ENCODE results near the gene ECHS1.
"Not testable (repeated sequence)": the region's sequence is repeated elsewhere in the genome, so short reads cannot be mapped to it uniquely, and the experiment has no call there.

ECHS1 gene

GRCh38 chr10:133391249-133391635, 18.1 kb upstream of the ECHS1 start:
- TF ChIP-seq ARNT (IDR thresholded peaks at IDR 0.05) (no peak), ZNF384 (IDR thresholded peaks at IDR 0.05) (no peak), PKNOX1 (IDR thresholded peaks at IDR 0.05) (no peak), SP1 (IDR thresholded peaks at IDR 0.05) (no peak), FOXA1 (IDR thresholded peaks at IDR 0.05) (no peak), NFRKB (IDR thresholded peaks at IDR 0.05) (no peak), FOXM1 (IDR thresholded peaks at IDR 0.05; ENCODE audit: borderline replicate concordance) (no peak), SUZ12 (IDR thresholded peaks at IDR 0.05) (no peak), FOXK2 (IDR thresholded peaks at IDR 0.05) (no peak), L3MBTL2 (conservative IDR thresholded peaks at IDR 0.05) (no peak), LEF1 (IDR thresholded peaks at IDR 0.05; ENCODE audit: borderline replicate concordance) (no peak), TARDBP (IDR thresholded peaks at IDR 0.05) (no peak), HDGF (IDR thresholded peaks at IDR 0.05; ENCODE audit: borderline replicate concordance) (no peak), CTBP1 (IDR thresholded peaks at IDR 0.05; ENCODE audit: borderline replicate concordance) (no peak), ELF4 (IDR thresholded peaks at IDR 0.05) (no peak), BHLHE40 (IDR thresholded peaks at IDR 0.05; ENCODE audit: borderline replicate concordance) (no peak)
- CTCF ChIA-PET = no interaction called here
- no peak for DNase-seq (ENCODE audit: extremely low spot score)
- POLR2A ChIA-PET = no interaction called here

- ChIA-PET CTCF (no interaction called here), POLR2A (no interaction called here)
- no peak for TF ChIP-seq ZNF384 (IDR thresholded peaks at IDR 0.05)
- TF ChIP-seq TARDBP (IDR thresholded peaks at IDR 0.05) = no peak
- no peak for DNase-seq (ENCODE audit: extremely low spot score)
Observed at GRCh38 chr10:133390597-133391248, 17.6 kb upstream of the ECHS1 start.

GRCh38 chr10:133388973-133389818, 16.0 kb upstream of the ECHS1 start:
- CTCF ChIA-PET = no interaction called here
- DNase-seq (ENCODE audit: extremely low spot score) = no peak
- POLR2A ChIA-PET = interaction anchor here (1.4 kb wide), 1 partner anchor 31 kb away, joined by 3 read pairs; the partner anchor contains the start of gene FUOM
- TF ChIP-seq ZNF384 (IDR thresholded peaks at IDR 0.05) = no peak
- TF ChIP-seq CTBP1 (IDR thresholded peaks at IDR 0.05; ENCODE audit: borderline replicate concordance) = no peak
- TF ChIP-seq ELF4 (IDR thresholded peaks at IDR 0.05) = no peak
- TF ChIP-seq FOXM1 (IDR thresholded peaks at IDR 0.05; ENCODE audit: borderline replicate concordance) = no peak
- no peak for TF ChIP-seq FOXK2 (IDR thresholded peaks at IDR 0.05)
- TF ChIP-seq BHLHE40 (IDR thresholded peaks at IDR 0.05; ENCODE audit: borderline replicate concordance) = no peak
- no peak for TF ChIP-seq SP1 (IDR thresholded peaks at IDR 0.05)
- TF ChIP-seq PKNOX1 (IDR thresholded peaks at IDR 0.05) = no peak
- TF ChIP-seq NFRKB (IDR thresholded peaks at IDR 0.05) = no peak
- TF ChIP-seq HDGF (IDR thresholded peaks at IDR 0.05; ENCODE audit: borderline replicate concordance) = no peak
- TF ChIP-seq ARNT (IDR thresholded peaks at IDR 0.05) = no peak
- TF ChIP-seq TARDBP (IDR thresholded peaks at IDR 0.05) = no peak
- TF ChIP-seq L3MBTL2 (conservative IDR thresholded peaks at IDR 0.05) = no peak
- TF ChIP-seq FOXA1 (IDR thresholded peaks at IDR 0.05) = no peak
- TF ChIP-seq SUZ12 (IDR thresholded peaks at IDR 0.05) = no peak

GRCh38 chr10:133388236-133388972, 15.2 kb upstream of the ECHS1 start:
- POLR2A ChIA-PET = interaction anchor here (1.2 to 1.4 kb wide), 2 partner anchors 15 to 31 kb away, joined by 3 to 5 read pairs; partner anchors contain the start of genes ECHS1 and FUOM

GRCh38 chr10:133386951-133387350, 13.8 kb upstream of the ECHS1 start:
- DNase-seq (ENCODE audit: extremely low spot score); CTCF ChIA-PET: not testable (repeated sequence)
- POLR2A ChIA-PET = interaction anchor here (0.8 to 1.2 kb wide), 2 partner anchors 11 to 14 kb away, joined by 3 to 5 read pairs; partner anchors contain the start of gene ECHS1

More at GRCh38 chr10:133388236-133388972, 15.2 kb upstream of the ECHS1 start:
- TF ChIP-seq ARNT (IDR thresholded peaks at IDR 0.05) (no peak), CTBP1 (IDR thresholded peaks at IDR 0.05; ENCODE audit: borderline replicate concordance) (0 out of 2 replicates have a peak, but pooled peaks have one; percentile 48)
- DNase-seq (ENCODE audit: extremely low spot score) = no peak
- CTCF ChIA-PET = no interaction called here

- POLR2A ChIA-PET = no interaction called here
- no peak for DNase-seq (ENCODE audit: extremely low spot score)
- TF ChIP-seq FOXM1 (IDR thresholded peaks at IDR 0.05; ENCODE audit: borderline replicate concordance) = no peak
- no peak for TF ChIP-seq BHLHE40 (IDR thresholded peaks at IDR 0.05; ENCODE audit: borderline replicate concordance)
- TF ChIP-seq HDGF (IDR thresholded peaks at IDR 0.05; ENCODE audit: borderline replicate concordance) = no peak
- no peak for TF ChIP-seq FOXK2 (IDR thresholded peaks at IDR 0.05)
- CTCF ChIA-PET = no interaction called here
Observed at GRCh38 chr10:133385214-133385613, 12.1 kb upstream of the ECHS1 start.

- POLR2A ChIA-PET = interaction anchor here (1.3 kb wide), 1 partner anchor 10 kb away, joined by 4 read pairs; the partner anchor contains the start of gene MTG1
- no peak for DNase-seq (ENCODE audit: extremely low spot score)
- CTCF ChIA-PET = no interaction called here
- TF ChIP-seq ELF4 (IDR thresholded peaks at IDR 0.05) (no peak), CTBP1 (IDR thresholded peaks at IDR 0.05; ENCODE audit: borderline replicate concordance) (no peak), FOXA1 (IDR thresholded peaks at IDR 0.05) (no peak), HDGF (IDR thresholded peaks at IDR 0.05; ENCODE audit: borderline replicate concordance) (no peak), ARNT (IDR thresholded peaks at IDR 0.05) (no peak), SP1 (IDR thresholded peaks at IDR 0.05) (no peak), SUZ12 (IDR thresholded peaks at IDR 0.05) (no peak), LEF1 (IDR thresholded peaks at IDR 0.05; ENCODE audit: borderline replicate concordance) (no peak)
Observed at GRCh38 chr10:133384071-133384470, 10.9 kb upstream of the ECHS1 start.

Data from HEK293T (cell line).